Ovary (tissue), 1 donor: ENCODE measurements around the gene ERGIC2.

Experiments used
- EP300 ChIP-seq: sonication (generic); formaldehyde crosslinking; IDR thresholded peaks from one replicate; pipeline ENCODE4 v1.6.1; 2017; ENCODE audit warnings: antibody characterized with exemption
- POLR2A ChIP-seq: fragments of 450-650 bp; IDR thresholded peaks from one replicate; pipeline ENCODE4 v1.6.1; 2017; ENCODE audit warnings: antibody characterized with exemption, mild to moderate bottlenecking, moderate library complexity

DNA sequence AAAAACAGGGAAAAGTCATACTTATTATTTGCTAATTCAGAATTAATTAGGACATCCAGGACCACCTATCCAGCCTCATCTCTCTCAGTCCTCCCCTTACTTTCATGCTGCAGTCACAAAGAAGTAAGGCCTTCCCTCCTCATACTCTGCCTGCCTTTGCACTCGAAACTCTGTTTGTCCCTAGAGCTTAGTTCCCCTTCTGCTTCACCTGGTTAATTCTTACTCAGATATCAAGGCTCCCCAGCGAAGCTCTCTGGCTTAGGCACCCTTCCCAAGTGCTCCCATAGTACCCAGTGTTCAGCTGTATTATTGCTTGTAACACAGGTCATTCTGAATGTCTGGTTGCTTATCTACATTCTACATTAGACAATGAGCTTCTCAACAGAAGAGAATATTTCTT lies 81.3 kb downstream of the ERGIC2 start:
- TF ChIP-seq POLR2A: no peak
- no peak for TF ChIP-seq EP300
